Fibroblast of the aortic adventitia (primary cell): ENCODE data around the gene FBXL13. TPM values are rescaled to one million over a fixed set of nuclear protein-coding genes. Genes with fewer than 3 reads are reported as not detected.
A peak's percentile ranks its signal among the peaks of the same experiment; 100 is the strongest.
"Not testable (repeated sequence)": the region's sequence is repeated elsewhere in the genome, so short reads cannot be mapped to it uniquely, and the experiment has no call there.

Experiments used
- DNase-seq: peaks from one replicate; pipeline ENCODE4 v3.0.0-alpha.2; 2010; ENCODE audit warnings: low read depth
- H3K4me3 ChIP-seq: 2 replicates; pipeline ENCODE4 v1.5.1; 2011; ENCODE audit warnings: low read depth, mild to moderate bottlenecking, control low read depth, low read length, moderate library complexity
- CTCF ChIP-seq: IDR thresholded peaks from 2 replicates; pipeline ENCODE4 v1.5.1; 2011; ENCODE audit warnings: mild to moderate bottlenecking, low read length, control low read depth, inconsistent platforms; ENCODE audit not compliant: insufficient read depth
- total RNA-seq: library from RNA; depleted of rRNA; stranded (reverse); fragments of >200 nt; gene quantifications from 2 replicates; pipeline ENCODE4 v1.2.3, GENCODE V29; 2012; ENCODE audit warnings: low replicate concordance

Gene FBXL13
- total RNA-seq, 1 donor, result 3.4 TPM

GRCh38 chr7:103116991-103117390 is 42.4 kb upstream of the FBXL13 start:
- no peak overlapping the region for H3K4me3 ChIP-seq

GRCh38 chr7:103116511-103116910 is 41.9 kb upstream of the FBXL13 start:
- no peak overlapping the region for H3K4me3 ChIP-seq
- TF ChIP-seq CTCF, result no peak
- no peak for DNase-seq

More at GRCh38 chr7:103116991-103117390, 42.4 kb upstream of the FBXL13 start:
- no peak for TF ChIP-seq CTCF
- no peak for DNase-seq

- DNase-seq, result no peak
- TF ChIP-seq CTCF, result no peak
- no peak overlapping the region for H3K4me3 ChIP-seq
Measured at GRCh38 chr7:103115771-103116170, 41.2 kb upstream of the FBXL13 start.

- DNase-seq, result no peak
- H3K4me3 ChIP-seq, result no peak overlapping the region
- TF ChIP-seq CTCF, result no peak
Measured at GRCh38 chr7:103114576-103115008, 40.0 kb upstream of the FBXL13 start.

GRCh38 chr7:103113164-103113563 is 38.6 kb upstream of the FBXL13 start:
- H3K4me3 ChIP-seq, result no peak overlapping the region
- no peak for TF ChIP-seq CTCF

GRCh38 chr7:103106703-103107070 is 32.1 kb upstream of the FBXL13 start:
- H3K4me3 ChIP-seq, DNase-seq: not testable (repeated sequence)

More at GRCh38 chr7:103113164-103113563, 38.6 kb upstream of the FBXL13 start:
- DNase-seq, result peak; percentile 96

- H3K4me3 ChIP-seq, result no peak overlapping the region
- DNase-seq, result no peak
- TF ChIP-seq CTCF, result no peak
Measured at GRCh38 chr7:103106005-103106702, 31.6 kb upstream of the FBXL13 start.
